NCI-H446 (cell line): ENCODE measurements around the gene HSD11B1L.
"Not testable (repeated sequence)": the region's sequence is repeated elsewhere in the genome, so short reads cannot be mapped to it uniquely, and the experiment has no call there.

Experiments
- DNase-seq, 2 experiments: peaks; one replicate each; lab custom pipeline; 2025; lab: John Stamatoyannopoulos, UW

The HSD11B1L gene

GRCh38 chr19:5698635-5699422 is 18.0 kb downstream of the HSD11B1L start:
- no peak for DNase-seq

GRCh38 chr19:5700455-5701092 is 19.7 kb downstream of the HSD11B1L start:
- no peak for DNase-seq

- not testable (repeated sequence) for DNase-seq
These were observed 21.2 kb downstream of the HSD11B1L start for GRCh38 chr19:5702053-5702410.

GRCh38 chr19:5703819-5704818 is 23.3 kb downstream of the HSD11B1L start:
- no peak for DNase-seq

- no peak for DNase-seq
These were observed 24.7 kb downstream of the HSD11B1L start for GRCh38 chr19:5705552-5705951.

GRCh38 chr19:5706876-5707573 is 26.2 kb downstream of the HSD11B1L start:
- DNase-seq: no peak

GRCh38 chr19:5707576-5708575 is 27.0 kb downstream of the HSD11B1L start:
- DNase-seq: no peak

GRCh38 chr19:5711025-5711424 is 30.2 kb downstream of the HSD11B1L start:
- no peak for DNase-seq

- no peak for DNase-seq
These were observed 30.9 kb downstream of the HSD11B1L start for GRCh38 chr19:5711713-5712161.

GRCh38 chr19:5713228-5713627 is 32.4 kb downstream of the HSD11B1L start:
- no peak for DNase-seq

- DNase-seq: no peak
These were observed 34.0 kb downstream of the HSD11B1L start for GRCh38 chr19:5714816-5715215.

GRCh38 chr19:5717215-5717935 is 36.5 kb downstream of the HSD11B1L start:
- DNase-seq: no peak

- no peak for DNase-seq
These were observed 37.3 kb downstream of the HSD11B1L start for GRCh38 chr19:5718037-5718578.

- peak in 1 of 2 experiments; percentile 21 for DNase-seq
These were observed 37.9 kb downstream of the HSD11B1L start for GRCh38 chr19:5718579-5719273.

- DNase-seq: no peak
These were observed 38.6 kb downstream of the HSD11B1L start for GRCh38 chr19:5719274-5719960.

- peak; percentile 99 to 100 for DNase-seq
These were observed 39.3 kb downstream of the HSD11B1L start, which contains the start of the genes CATSPERD and LONP1 for GRCh38 chr19:5719961-5720790. Gene CATSPERD (plus strand): TSS chr19:5720637. CDS start chr19:5720738, 101 bp downstream. Gene LONP1 (minus strand): TSS chr19:5720146. CDS start chr19:5720132, 14 bp downstream.

- no peak for DNase-seq
These were observed 46.7 kb downstream of the HSD11B1L start for GRCh38 chr19:5727453-5728050.
